Adrenal gland (tissue), 12 donors: Measurements from ENCODE around the gene FAM167B. TPM values are rescaled to one million over a fixed set of nuclear protein-coding genes. Genes with fewer than 3 reads are reported as not detected.
A peak's percentile ranks its signal among the peaks of the same experiment; 100 is the strongest.

Experiments used
- DNase-seq, 7 donors: peaks; one replicate each; pipeline ENCODE4 v3.0.0-alpha.2; 2019 to 2020
- H3K27ac ChIP-seq, 5 donors: fragments of 200-600 bp; sonication (generic) in 4 of 5; 1 replicate in 3 of 5; 2 replicates in 2 of 5; pipeline versions ENCODE4 v1.5.1 to v1.8.0; 2016 to 2020; ENCODE audit warnings: mild to moderate bottlenecking in 1 of 5
- H3K27me3 ChIP-seq: fragments of 200-600 bp; 2 replicates; pipeline ENCODE4 v1.8.0; 2021
- H3K36me3 ChIP-seq, 2 donors: fragments of 200-600 bp; replicated peaks in 1 of 2; 1 replicate in 1 of 2; 2 replicates in 1 of 2; pipeline versions ENCODE4 v1.5.1 to v1.8.0; 2018 to 2022
- H3K4me1 ChIP-seq, 2 donors: fragments of 200-600 bp; replicated peaks in 1 of 2; 1 replicate in 1 of 2; 2 replicates in 1 of 2; pipeline versions ENCODE4 v1.5.1 to v1.8.0; 2018 to 2021
- H3K4me3 ChIP-seq, 4 donors: fragments of 200-600 bp; sonication (generic) in 3 of 4; one replicate each; pipeline ENCODE4 v1.5.1; 2016 to 2018
- H3K9me3 ChIP-seq, 3 donors: fragments of 200-600 bp; sonication (generic) in 1 of 3; replicated peaks in 1 of 3; 1 replicate in 2 of 3; 2 replicates in 1 of 3; pipeline versions ENCODE4 v1.5.1 to v1.8.0; 2016 to 2021
- CTCF ChIP-seq, 6 experiments: fragments of 450-650 bp in 4 of 6; fragments of 200-600 bp in 2 of 6; sonication (generic) in 1 of 6; IDR thresholded peaks; 1 replicate in 5 of 6; 2 replicates in 1 of 6; pipeline versions ENCODE4 v1.5.1 to v1.8.0; 2016 to 2021; ENCODE audit warnings: antibody characterized with exemption in 6 of 6, mild to moderate bottlenecking in 2 of 6, moderate library complexity in 1 of 6
- POLR2A ChIP-seq, 2 donors: fragments of 450-650 bp; IDR thresholded peaks; one replicate each; pipeline ENCODE4 v1.6.1; 2017; ENCODE audit warnings: antibody characterized with exemption in 2 of 2, mild to moderate bottlenecking in 2 of 2, moderate library complexity in 1 of 2
- WGBS, 4 donors: extraction: QIAGEN DNeasy Blood & Tissue Kit in 2 of 4; methylation state at CpG; one replicate each; pipeline versions ENCODE4 v1.1.5 to v1.1.7; 2013 to 2017; 5-methylcytosine and 5-hydroxymethylcytosine counted together
- intact Hi-C, 2 donors: fragments of 100-400 bp; cut with DNase I; formaldehyde crosslinking; loops; one replicate each; pipeline versions ENCODE4 v1.14.1 to v1.15.0; 2022 to 2023
- polyA plus RNA-seq, 3 donors: library from polyadenylated mRNA; stranded (reverse); fragments of 200-250 nt in 2 of 3; fragments of 350-450 nt in 1 of 3; fragmentation: Illumina TruSeq in 1 of 3; extraction: RNeasy Lipid Tissue Mini Kit (QIAGEN cat#74804) in 1 of 3; gene quantifications; one replicate each; pipeline ENCODE4 v1.2.3, GENCODE V29; 2013 to 2014
- total RNA-seq, 9 donors: library from RNA; depleted of rRNA in 4 of 9; stranded (reverse); fragments of >200 nt in 4 of 9; fragments of 120-200 nt in 1 of 9; fragmentation: NEBNext Ultra II Directional in 1 of 9; extraction: Animal tissue kit (Norgen Biotek cat#: 25700) in 1 of 9; gene quantifications; one replicate each; pipeline versions ENCODE4 v1.1.0 to v1.2.4, GENCODE V29; 2013 to 2023
- donor health status: healthy with polysubstance abuse.
- donor health status: Bipolar disorder and iron deficiency.
- donor health status: DM: yes; HTN: yes; CAD: no.
- donor health status: DM: no; HTN: no; CAD: no.
- donor health status: DM: no; HTN: no; CAD: no.
- donor health status: DM: yes; HTN: yes; CAD: no.

FAM167B gene
- total and polyA plus RNA-seq, 12 donors = 3.2 to 58.2 (median 26.3) TPM

- peaks cover 19 to 29% of the 10 kb centered on the region in 2 donors for H3K4me1 ChIP-seq
- H3K36me3 ChIP-seq = peaks cover 0 to 54% of the 10 kb centered on the region in 2 donors
- WGBS, 4 donors = 87 to 97% (median 93%) methylated on average over 8 of the region's 8 CpGs
- H3K9me3 ChIP-seq = no peaks in the 10 kb centered on the region
- H3K4me3 ChIP-seq = no peak overlapping the region
- TF ChIP-seq CTCF (IDR thresholded peaks at IDR 0.05) (no peak), POLR2A (IDR thresholded peaks at IDR 0.05) (no peak)
- DNase-seq = no peak
- H3K27me3 ChIP-seq = no peaks in the 10 kb centered on the region
- H3K27ac ChIP-seq = no peak overlapping the region
- intact Hi-C loops = no loop called here
Observed at GRCh38 chr1:32232558-32233304, 14.3 kb upstream of the FAM167B start.

DNA sequence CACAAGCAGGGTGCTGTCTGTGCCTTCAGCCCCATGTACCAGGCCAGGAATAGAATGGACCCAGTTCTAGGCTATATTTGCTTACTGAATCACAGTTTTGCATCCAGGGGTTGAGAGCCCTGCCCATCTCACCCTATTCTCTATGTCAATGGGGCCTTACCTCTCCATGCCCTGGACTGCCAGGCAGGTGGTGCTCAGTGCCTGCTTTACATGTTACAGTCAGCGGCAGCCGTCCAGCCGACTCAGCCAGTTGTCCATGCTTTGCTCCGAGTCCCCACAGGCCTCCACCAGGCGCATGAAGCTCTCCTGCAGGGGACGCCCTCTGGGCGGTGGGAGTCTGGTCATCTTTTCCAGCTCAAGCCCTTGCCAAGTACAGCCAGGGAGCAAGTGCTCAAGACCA, 12.2 kb upstream of the FAM167B start:
- peaks cover 19 to 32% of the 10 kb centered on the region in 2 donors for H3K4me1 ChIP-seq
- WGBS, 4 donors = 79 to 91% (median 91%) methylated on average over 6 to 7 of the region's 7 CpGs
- peak overlapping the region; percentile 71 to 96 (median 87) for H3K27ac ChIP-seq

DNA sequence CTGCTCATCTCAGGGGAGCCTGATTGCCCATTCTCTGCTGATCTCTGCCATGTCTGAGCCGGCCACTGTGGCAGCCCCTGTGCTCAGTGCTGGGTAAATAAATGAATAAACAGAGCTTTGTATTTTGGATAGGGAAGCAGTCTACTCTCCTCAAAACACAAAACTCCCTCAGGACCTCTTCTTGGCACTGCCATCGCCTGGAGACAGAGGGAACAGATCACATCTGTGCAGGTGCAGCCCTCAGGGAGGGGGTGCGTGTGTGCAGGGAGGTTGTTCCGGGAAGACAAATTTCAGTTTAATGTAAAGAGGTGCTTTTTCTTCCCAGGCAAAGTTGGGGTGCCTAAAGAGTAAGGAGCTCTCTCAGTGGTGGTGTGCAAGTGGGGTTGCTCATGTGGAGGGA, 7.7 kb upstream of the FAM167B start:
- no peaks in the 10 kb centered on the region for H3K9me3 ChIP-seq
- H3K27ac ChIP-seq = peak overlapping the region in 4 of 5 donors; percentile 68 to 95 (median 88)
- no peaks in the 10 kb centered on the region for H3K27me3 ChIP-seq
- TF ChIP-seq CTCF (IDR thresholded peaks at IDR 0.05) = no peak
- no peak for TF ChIP-seq POLR2A (IDR thresholded peaks at IDR 0.05)
- WGBS, 4 donors = 53 to 73% (median 62%) methylated on average over 4 of the region's 4 CpGs
- peaks cover 31 to 49% of the 10 kb centered on the region in 2 donors for H3K4me1 ChIP-seq
- peak overlapping the region in 1 of 4 donors; percentile 60 for H3K4me3 ChIP-seq
- peaks cover 0 to 7% of the 10 kb centered on the region in 2 donors for H3K36me3 ChIP-seq
- intact Hi-C loops = no loop called here
- DNase-seq = no peak

More for the DNA sequence above, 12.2 kb upstream of the FAM167B start:
- H3K36me3 ChIP-seq = peaks cover 0 to 34% of the 10 kb centered on the region in 2 donors
- H3K4me3 ChIP-seq = no peak overlapping the region
- intact Hi-C loops = no loop called here
- DNase-seq = no peak
- H3K27me3 ChIP-seq = no peaks in the 10 kb centered on the region
- H3K9me3 ChIP-seq = no peaks in the 10 kb centered on the region
- TF ChIP-seq POLR2A (IDR thresholded peaks at IDR 0.05) = no peak
- TF ChIP-seq CTCF (IDR thresholded peaks at IDR 0.05) = no peak

DNA sequence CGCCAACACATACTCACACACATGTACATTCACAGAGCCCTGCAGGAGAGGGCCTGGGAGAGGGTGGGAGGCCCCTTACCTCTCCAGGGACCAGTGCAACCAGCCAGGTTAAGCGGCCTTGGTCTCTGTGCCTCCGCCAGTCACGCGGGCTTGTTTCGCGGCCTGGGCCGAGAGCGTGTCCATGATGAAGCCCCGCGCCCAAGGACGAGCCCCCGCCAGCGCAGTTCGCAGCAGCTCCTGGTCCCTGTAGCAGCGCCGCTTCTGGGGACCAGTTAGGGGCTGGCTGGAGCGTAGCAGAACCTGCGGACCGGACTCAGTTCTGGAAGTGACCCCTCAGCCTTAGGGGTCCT, 7.3 kb upstream of the FAM167B start:
- DNase-seq = peak in 6 of 7 donors; percentile 61 to 72 (median 67)
- TF ChIP-seq CTCF (IDR thresholded peaks at IDR 0.05) (no peak), POLR2A (IDR thresholded peaks at IDR 0.05) (no peak)
- peak overlapping the region in 2 of 4 donors; percentile 32 to 60 for H3K4me3 ChIP-seq
- peak overlapping the region in 4 of 5 donors; percentile 68 to 95 (median 88) for H3K27ac ChIP-seq
- peaks cover 30 to 47% of the 10 kb centered on the region in 2 donors for H3K4me1 ChIP-seq
- peaks cover 0 to 3% of the 10 kb centered on the region in 2 donors for H3K36me3 ChIP-seq
- no peaks in the 10 kb centered on the region for H3K9me3 ChIP-seq
- H3K27me3 ChIP-seq = no peaks in the 10 kb centered on the region
- intact Hi-C loops = no loop called here
- 39 to 83% (median 49%) methylated on average over 1 to 20 of the region's 20 CpGs for WGBS, 4 donors
